Neural cell (in vitro differentiated cells): ENCODE data around the gene ADAMTS14. TPM values are rescaled to one million over a fixed set of nuclear protein-coding genes. Genes with fewer than 3 reads are reported as not detected.
"Not testable (repeated sequence)": the region's sequence is repeated elsewhere in the genome, so short reads cannot be mapped to it uniquely, and the experiment has no call there.

Source experiments
- H2AFZ ChIP-seq: fragments of 200-600, 300-800 bp; sonication (generic), shearing (Covaris generic); 2 replicates; pipeline ENCODE4 v1.6.0; 2014; ENCODE audit warnings: low read depth, mild to moderate bottlenecking, antibody characterized with exemption, low read length, moderate library complexity
- H3F3A ChIP-seq: fragments of 200-600 bp; shearing (Covaris generic); 2 replicates; pipeline ENCODE4 v1.6.1; 2016; ENCODE audit warnings: mild to moderate bottlenecking, moderate library complexity, mixed read lengths, antibody characterized with exemption, low read length; ENCODE audit not compliant: insufficient read depth, poor library complexity, severe bottlenecking
- H3K27ac ChIP-seq: fragments of 200-600, 300-800 bp; sonication (generic), shearing (Covaris generic); 2 replicates; pipeline ENCODE4 v1.5.1; 2014; ENCODE audit warnings: mild to moderate bottlenecking, low read length, moderate library complexity
- H3K27me3 ChIP-seq: fragments of 300-800, 200-600 bp; sonication (generic), shearing (Covaris generic); 2 replicates; pipeline ENCODE4 v1.6.0; 2014; ENCODE audit warnings: mild to moderate bottlenecking, low read depth, low read length, moderate library complexity; ENCODE audit not compliant: insufficient read depth
- H3K36me3 ChIP-seq: fragments of 300-800, 200-600 bp; sonication (generic), shearing (Covaris generic); 2 replicates; pipeline ENCODE4 v1.5.1; 2014; ENCODE audit warnings: mild to moderate bottlenecking, antibody characterized with exemption, low read length, moderate library complexity; ENCODE audit not compliant: insufficient read depth
- H3K4me2 ChIP-seq: fragments of 300-800, 200-600 bp; sonication (generic), shearing (Covaris generic); 2 replicates; pipeline ENCODE4 v1.6.0; 2014; ENCODE audit warnings: mild to moderate bottlenecking, low read length
- H3K4me3 ChIP-seq: fragments of 300-800, 200-600 bp; sonication (generic), shearing (Covaris generic); 2 replicates; pipeline ENCODE4 v1.5.1; 2014; ENCODE audit warnings: mild to moderate bottlenecking, low read length, moderate library complexity
- H3K79me2 ChIP-seq: fragments of 200-600 bp; shearing (Covaris generic); replicated peaks from 2 replicates; pipeline ENCODE4 v1.6.0; 2014; ENCODE audit warnings: mild to moderate bottlenecking, low read length, moderate library complexity; ENCODE audit not compliant: insufficient read depth
- H3K9ac ChIP-seq: fragments of 300-800, 200-600 bp; sonication (generic), shearing (Covaris generic); 2 replicates; pipeline ENCODE4 v1.6.1; 2016; ENCODE audit warnings: mild to moderate bottlenecking, low read length, mixed read lengths
- H3K9me2 ChIP-seq: fragments of 200-600 bp; shearing (Covaris generic); 2 replicates; pipeline ENCODE4 v1.6.1; 2016; ENCODE audit warnings: mild to moderate bottlenecking, low read length, mixed read lengths; ENCODE audit not compliant: insufficient read depth
- H3K9me3 ChIP-seq: fragments of 200-600, 300-800 bp; sonication (generic), shearing (Covaris generic); 2 replicates; pipeline ENCODE4 v1.6.1; 2016; ENCODE audit warnings: mild to moderate bottlenecking, mixed run types, low read length, moderate library complexity, mixed read lengths
- H4K20me1 ChIP-seq: fragments of 200-600 bp; shearing (Covaris generic); 2 replicates; pipeline ENCODE4 v1.6.1; 2016; ENCODE audit warnings: mild to moderate bottlenecking, mixed run types; ENCODE audit not compliant: insufficient read depth
- CTCF ChIP-seq: fragments of 450-650 bp; IDR thresholded peaks from 2 replicates; pipeline ENCODE4 v1.5.1; 2014; ENCODE audit warnings: antibody characterized with exemption, mild to moderate bottlenecking, moderate library complexity; ENCODE audit not compliant: poor library complexity, severe bottlenecking
- EP300 ChIP-seq: fragments of 450-650 bp; conservative IDR thresholded peaks from 2 replicates; pipeline ENCODE4 v1.6.1; 2014; ENCODE audit warnings: antibody characterized with exemption, mild to moderate bottlenecking, moderate library complexity; ENCODE audit not compliant: poor library complexity, severe bottlenecking
- EZH2 ChIP-seq: fragments of 200-600, 300-800 bp; shearing (Covaris generic), sonication (generic); IDR thresholded peaks from 2 replicates; pipeline ENCODE4 v1.6.1; 2014; ENCODE audit warnings: antibody characterized with exemption, low read length, borderline replicate concordance, mild to moderate bottlenecking; ENCODE audit not compliant: insufficient read depth, poor library complexity, severe bottlenecking
- MXI1 ChIP-seq: fragments of 450-650 bp; conservative IDR thresholded peaks from 2 replicates; pipeline ENCODE4 v1.6.1; 2014; ENCODE audit warnings: antibody characterized with exemption, mild to moderate bottlenecking; ENCODE audit not compliant: poor library complexity, severe bottlenecking
- POLR2AphosphoS5 ChIP-seq: IDR thresholded peaks from 2 replicates; pipeline ENCODE4 v1.6.1; 2012
- RAD21 ChIP-seq: fragments of 450-650 bp; conservative IDR thresholded peaks from 2 replicates; pipeline ENCODE4 v1.6.1; 2014; ENCODE audit warnings: antibody characterized with exemption, mild to moderate bottlenecking, moderate library complexity
- REST ChIP-seq: IDR thresholded peaks from 2 replicates; pipeline ENCODE4 v1.6.1; 2012; ENCODE audit warnings: borderline replicate concordance
- SMC3 ChIP-seq: fragments of 450-650 bp; conservative IDR thresholded peaks from 2 replicates; pipeline ENCODE4 v1.6.1; 2014; ENCODE audit warnings: antibody characterized with exemption, mild to moderate bottlenecking, moderate library complexity; ENCODE audit not compliant: poor library complexity
- TAF1 ChIP-seq: IDR thresholded peaks from 2 replicates; pipeline ENCODE4 v1.6.1; 2012; ENCODE audit warnings: low read depth
- polyA plus RNA-seq: library from polyadenylated mRNA; depleted of rRNA; stranded (reverse); fragments of >200 nt; gene quantifications from 2 replicates; pipeline ENCODE4 v1.2.3, GENCODE V29; 2014

Gene ADAMTS14
- polyA plus RNA-seq, 1 donor from 2014 or later: 0.04 TPM

GRCh38 chr10:70666960-70667798, 5.1 kb upstream of the ADAMTS14 start:
- Histone ChIP-seq H3K9me2 (no peaks in the 10 kb centered on the region), H3F3A (no peaks in the 10 kb centered on the region), H3K27ac (no peak overlapping the region)

GRCh38 chr10:70667818-70668217, 4.5 kb upstream of the ADAMTS14 start:
- not testable (repeated sequence) for H4K20me1 ChIP-seq, H3K27ac ChIP-seq, H3K4me2 ChIP-seq, H3K4me3 ChIP-seq, H3K79me2 ChIP-seq, H3K9me3 ChIP-seq, H3K36me3 ChIP-seq, H3K9ac ChIP-seq, H3K9me2 ChIP-seq, H2AFZ ChIP-seq, H3F3A ChIP-seq
- peaks cover 13% of the 10 kb centered on the region for H3K27me3 ChIP-seq

More at GRCh38 chr10:70666960-70667798, 5.1 kb upstream of the ADAMTS14 start:
- H3K4me2 ChIP-seq: no peak overlapping the region
- no peaks in the 10 kb centered on the region for H3K9me3 ChIP-seq
- H3K36me3 ChIP-seq: no peaks in the 10 kb centered on the region
- H3K9ac ChIP-seq: no peak overlapping the region
- H3K79me2 ChIP-seq: no peaks in the 10 kb centered on the region
- TF ChIP-seq REST: no peak
- no peak for TF ChIP-seq RAD21
- no peak for TF ChIP-seq MXI1
- TF ChIP-seq CTCF: no peak
- no peak for TF ChIP-seq TAF1
- TF ChIP-seq POLR2AphosphoS5: no peak
- TF ChIP-seq EZH2: no peak
- TF ChIP-seq SMC3: no peak
- no peak for TF ChIP-seq EP300
- no peak overlapping the region for H2AFZ ChIP-seq
- H4K20me1 ChIP-seq: no peaks in the 10 kb centered on the region
- peaks cover 9% of the 10 kb centered on the region for H3K27me3 ChIP-seq
- H3K4me3 ChIP-seq: no peak overlapping the region
